ENCODE data around the gene UTP3. TPM values are rescaled to one million over a fixed set of nuclear protein-coding genes. Genes with fewer than 3 reads are reported as not detected.
A peak's percentile ranks its signal among the peaks of the same experiment; 100 is the strongest.

Gene UTP3
- total and polyA plus RNA-seq, 9 of the 15 experiments (the other 6 are each of a cell fraction or from before 2014, with no cell fraction given) = 11.9 to 69.3 (median 34.0) TPM

DNA sequence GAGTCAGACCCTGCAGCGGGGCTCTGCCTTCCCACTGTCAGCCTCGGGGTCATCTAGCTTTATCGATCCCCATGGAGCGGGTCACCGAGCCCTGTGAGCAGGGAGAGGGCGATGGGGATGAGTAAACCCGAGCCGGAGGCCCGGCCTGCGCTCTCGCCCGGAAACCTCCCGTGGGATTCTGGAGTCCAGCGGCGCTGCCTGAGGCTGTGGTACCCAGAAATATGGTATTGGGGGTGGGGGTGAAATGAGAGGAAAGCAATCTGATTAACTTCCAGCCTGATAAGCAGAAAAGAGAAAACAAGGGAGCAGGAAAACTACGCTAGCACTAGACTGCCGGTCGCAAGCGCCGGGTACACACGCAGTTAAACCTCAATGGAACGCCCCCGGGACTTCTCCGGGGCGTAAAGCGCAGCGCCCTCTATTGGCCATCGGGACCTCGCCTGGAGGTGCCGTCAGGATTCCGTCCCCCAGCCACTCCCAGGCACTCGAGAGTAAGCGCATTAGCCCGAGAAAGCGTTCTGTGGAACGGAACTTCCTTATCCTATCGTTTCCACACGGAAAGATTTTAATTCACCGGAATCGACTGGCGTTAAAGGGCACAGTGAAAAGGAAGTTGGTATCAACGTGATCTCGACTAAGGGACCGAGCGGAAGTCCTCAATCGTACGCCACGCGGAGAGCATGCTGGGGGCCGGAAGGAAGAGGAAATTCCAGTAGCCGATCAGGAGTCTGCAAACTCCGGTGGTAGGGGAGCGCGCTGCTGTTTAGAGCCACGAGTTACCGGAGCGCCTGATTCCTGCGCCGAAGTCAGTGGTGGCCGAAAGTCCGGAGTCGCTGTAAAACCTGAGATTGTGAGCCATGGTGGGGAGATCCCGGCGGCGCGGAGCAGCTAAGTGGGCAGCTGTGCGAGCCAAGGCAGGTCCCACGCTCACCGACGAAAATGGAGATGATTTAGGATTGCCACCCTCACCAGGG lies at the start of gene UTP3 (continued):
- TF ChIP-seq CBX2 (IDR thresholded peaks at IDR 0.05; ENCODE audit: insufficient read depth, low read length, poor library complexity, severe bottlenecking) (no peak), CHD4 (IDR thresholded peaks at IDR 0.05; ENCODE audit: insufficient read depth, insufficient replicate concordance, low read depth, low read length, poor library complexity, severe bottlenecking) (no peak), PYGO2 (tag; IDR thresholded peaks at IDR 0.05) (no peak), PHF8 (IDR thresholded peaks at IDR 0.05; ENCODE audit: borderline replicate concordance, low read length) (peak; percentile 78), PTTG1 (tag; IDR thresholded peaks at IDR 0.05; ENCODE audit: low read depth) (no peak), PHF20 (IDR thresholded peaks at IDR 0.05; ENCODE audit: partially characterized antibody) (peak; percentile 94), ZNF445 (CRISPR knock-in tag; IDR thresholded peaks at IDR 0.05; ENCODE audit: low read depth) (no peak; the same call in 1 of the 2 replicates), DNMT1 (IDR thresholded peaks at IDR 0.05) (no peak), BACH1 (tag; IDR thresholded peaks at IDR 0.05) (peak; percentile 64; the same call in 1 of the 2 replicates), ZBTB8A (IDR thresholded peaks at IDR 0.05; ENCODE audit: partially characterized antibody) (no peak), TRIM28 (IDR thresholded peaks at IDR 0.05) (peak; percentile 91), EP400 (IDR thresholded peaks at IDR 0.05) (peak; percentile 96), E2F6 (IDR thresholded peaks at IDR 0.05; ENCODE audit: borderline replicate concordance in 1 of 2, extremely low read depth in 1 of 2, insufficient read depth in 1 of 2, insufficient read length in 1 of 2, low read depth in 1 of 2, low read length in 1 of 2, poor library complexity in 1 of 2, severe bottlenecking in 1 of 2) (peak in 1 of 2 experiments; percentile 29), SRF (CRISPR knock-in tag; IDR thresholded peaks at IDR 0.05) (peak in 1 of 2 experiments; percentile 67; a peak in 2 of 4 replicates), POLR3A (IDR thresholded peaks at IDR 0.05; ENCODE audit: borderline replicate concordance, extremely low read depth, insufficient read depth, insufficient read length) (no peak), CBX3 (IDR thresholded peaks at IDR 0.05; ENCODE audit: borderline replicate concordance in 1 of 2, low read length in 2 of 2) (peak in 1 of 2 experiments; percentile 98; a peak in 2 of 3 replicates), DIDO1 (tag; IDR thresholded peaks at IDR 0.05; ENCODE audit: low read depth) (peak; percentile 96), PREB (CRISPR knock-in tag; IDR thresholded peaks at IDR 0.05) (no peak), NFXL1 (CRISPR knock-in tag; IDR thresholded peaks at IDR 0.05) (no peak)
- TF ChIP-seq, protein P1, sequence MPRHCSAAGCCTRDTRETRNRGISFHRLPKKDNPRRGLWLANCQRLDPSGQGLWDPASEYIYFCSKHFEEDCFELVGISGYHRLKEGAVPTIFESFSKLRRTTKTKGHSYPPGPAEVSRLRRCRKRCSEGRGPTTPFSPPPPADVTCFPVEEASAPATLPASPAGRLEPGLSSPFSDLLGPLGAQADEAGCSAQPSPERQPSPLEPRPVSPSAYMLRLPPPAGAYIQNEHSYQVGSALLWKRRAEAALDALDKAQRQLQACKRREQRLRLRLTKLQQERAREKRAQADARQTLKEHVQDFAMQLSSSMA (CRISPR knock-in tag; IDR thresholded peaks at IDR 0.05) = peak; percentile 52; the same call in 1 of the 2 replicates
- TF ChIP-seq, protein P2, sequence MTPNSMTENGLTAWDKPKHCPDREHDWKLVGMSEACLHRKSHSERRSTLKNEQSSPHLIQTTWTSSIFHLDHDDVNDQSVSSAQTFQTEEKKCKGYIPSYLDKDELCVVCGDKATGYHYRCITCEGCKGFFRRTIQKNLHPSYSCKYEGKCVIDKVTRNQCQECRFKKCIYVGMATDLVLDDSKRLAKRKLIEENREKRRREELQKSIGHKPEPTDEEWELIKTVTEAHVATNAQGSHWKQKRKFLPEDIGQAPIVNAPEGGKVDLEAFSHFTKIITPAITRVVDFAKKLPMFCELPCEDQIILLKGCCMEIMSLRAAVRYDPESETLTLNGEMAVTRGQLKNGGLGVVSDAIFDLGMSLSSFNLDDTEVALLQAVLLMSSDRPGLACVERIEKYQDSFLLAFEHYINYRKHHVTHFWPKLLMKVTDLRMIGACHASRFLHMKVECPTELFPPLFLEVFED (CRISPR knock-in tag; conservative IDR thresholded peaks at IDR 0.05) = no peak

Data from K562 (cell line).